SK-N-SH (cell line): Measurements from ENCODE around the gene FADS1. TPM values are rescaled to one million over a fixed set of nuclear protein-coding genes. Genes with fewer than 3 reads are reported as not detected.

Experiments
- CTCF ChIA-PET: fragments of 300-600, 350-600 bp; formaldehyde crosslinking; extraction: SDS; loops from one replicate; lab custom pipeline; 2021; lab: Yijun Ruan, JAX
- POLR2A ChIA-PET: fragments of 350-600 bp; sonication (Branson Sonifier 250); formaldehyde crosslinking; extraction: SDS; loops from one replicate; lab custom pipeline; 2020; ENCODE audit warnings: antibody characterized with exemption, inconsistent platforms; lab: Yijun Ruan, JAX
- DNase-seq: peaks from one replicate; pipeline ENCODE4 v3.0.0; 2012
- H2AFZ ChIP-seq: fragments of 200-600 bp; sonication (generic); 2 replicates; pipeline ENCODE4 v1.8.1; 2016; ENCODE audit warnings: antibody characterized with exemption, mild to moderate bottlenecking, low read depth
- H3F3A ChIP-seq: fragments of 200-600 bp; sonication (generic); replicated peaks from 2 replicates; pipeline ENCODE3; 2016; ENCODE audit warnings: antibody characterized with exemption, mild to moderate bottlenecking; ENCODE audit not compliant: insufficient read depth
- H3K27ac ChIP-seq, 2 experiments: fragments of 200-500 bp in 1 of 2; fragments of 200-600 bp in 1 of 2; sonication (Bioruptor generic) in 1 of 2; sonication (generic), shearing (Covaris generic) in 1 of 2; 2 replicates each; pipeline versions ENCODE4 v1.5.1 to v1.6.1; 2014 to 2016; ENCODE audit warnings: low read depth in 2 of 2, inconsistent platforms in 1 of 2, low read length in 1 of 2, mild to moderate bottlenecking in 1 of 2, mixed read lengths in 1 of 2
- H3K27me3 ChIP-seq: fragments of 200-600 bp; sonication (generic), shearing (Covaris generic); 2 replicates; pipeline ENCODE4 v1.6.1; 2016; ENCODE audit warnings: mixed run types; ENCODE audit not compliant: insufficient read depth
- H3K36me3 ChIP-seq, 2 experiments: fragments of 200-500 bp in 1 of 2; fragments of 200-600 bp in 1 of 2; sonication (Bioruptor generic) in 1 of 2; sonication (generic) in 1 of 2; replicated peaks in 1 of 2; 2 replicates each; pipeline versions ENCODE3 to v1.5.1; 2014 to 2016; ENCODE audit warnings: low read length in 1 of 2, mild to moderate bottlenecking in 1 of 2; ENCODE audit not compliant: insufficient read depth in 2 of 2, control insufficient read depth in 1 of 2
- H3K4me1 ChIP-seq, 2 experiments: fragments of 200-500 bp in 1 of 2; fragments of 200-600 bp in 1 of 2; sonication (Bioruptor generic) in 1 of 2; sonication (generic), shearing (Covaris generic) in 1 of 2; 2 replicates each; pipeline versions ENCODE4 v1.5.1 to v1.6.1; 2014 to 2016; ENCODE audit warnings: low read depth in 1 of 2, low read length in 1 of 2, mixed run types in 1 of 2; ENCODE audit not compliant: insufficient read depth in 2 of 2, control insufficient read depth in 1 of 2
- H3K4me2 ChIP-seq: fragments of 200-600 bp; sonication (generic), shearing (Covaris generic); 2 replicates; pipeline ENCODE4 v1.6.1; 2017; ENCODE audit warnings: mixed run types
- H3K4me3 ChIP-seq, 2 experiments: fragments of 200-500 bp in 1 of 2; fragments of 200-600 bp in 1 of 2; sonication (Bioruptor generic) in 1 of 2; sonication (generic), shearing (Covaris generic) in 1 of 2; 2 replicates each; pipeline versions ENCODE4 v1.5.1 to v1.8.1; 2014 to 2016; ENCODE audit warnings: low read depth in 2 of 2, inconsistent platforms in 1 of 2, low read length in 1 of 2, mild to moderate bottlenecking in 1 of 2, mixed read lengths in 1 of 2, moderate library complexity in 1 of 2
- H3K79me2 ChIP-seq: fragments of 200-600 bp; sonication (generic); 2 replicates; pipeline ENCODE4 v1.8.1; 2017; ENCODE audit warnings: mild to moderate bottlenecking; ENCODE audit not compliant: insufficient read depth
- H3K9ac ChIP-seq: fragments of 200-600 bp; sonication (generic); 2 replicates; pipeline ENCODE4 v1.6.1; 2017; ENCODE audit warnings: mixed run types
- H3K9me2 ChIP-seq: fragments of 200-600 bp; sonication (generic); 2 replicates; pipeline ENCODE4 v1.6.1; 2017; ENCODE audit warnings: mixed run types
- H3K9me3 ChIP-seq: fragments of 200-600 bp; sonication (generic); 2 replicates; pipeline ENCODE4 v1.6.1; 2017; ENCODE audit warnings: mixed run types, mild to moderate bottlenecking, moderate library complexity
- H4K20me1 ChIP-seq: fragments of 200-600 bp; sonication (generic); 2 replicates; pipeline ENCODE4 v1.6.1; 2017; ENCODE audit warnings: mild to moderate bottlenecking, mixed run types; ENCODE audit not compliant: insufficient read depth
- CHD2 ChIP-seq: fragments of 150-350 bp; IDR thresholded peaks from 2 replicates; pipeline ENCODE4 v1.6.1; 2018; ENCODE audit warnings: low read length; ENCODE audit not compliant: partially characterized antibody
- EZH2phosphoT487 ChIP-seq: fragments of 200-600 bp; sonication (generic); IDR thresholded peaks from 2 replicates; pipeline ENCODE4 v1.6.1; 2017; ENCODE audit warnings: low read depth, mixed run types, mild to moderate bottlenecking, antibody characterized with exemption, moderate library complexity, borderline replicate concordance
- FOXJ3 ChIP-seq: sonication (generic); formaldehyde crosslinking; IDR thresholded peaks from 2 replicates; pipeline ENCODE4 v1.5.1; 2020; ENCODE audit warnings: mild to moderate bottlenecking, missing genetic modification reagents
- GABPA ChIP-seq: IDR thresholded peaks from 2 replicates; pipeline ENCODE4 v1.4.0; 2012; ENCODE audit warnings: low read depth, mild to moderate bottlenecking
- IRF3 ChIP-seq: fragments of 150-350 bp; IDR thresholded peaks from 2 replicates; pipeline ENCODE4 v1.6.1; 2016; ENCODE audit warnings: mild to moderate bottlenecking, low read depth, low read length
- JUND ChIP-seq: IDR thresholded peaks from 2 replicates; pipeline ENCODE4 v1.4.0; 2012
- RAD21 ChIP-seq: IDR thresholded peaks from 2 replicates; pipeline ENCODE4 v1.6.1; 2012; ENCODE audit warnings: mild to moderate bottlenecking, low read length
- RCOR1 ChIP-seq: fragments of 150-350 bp; IDR thresholded peaks from 2 replicates; pipeline ENCODE4 v1.6.1; 2017; ENCODE audit warnings: antibody characterized with exemption, low read length
- SMC3 ChIP-seq: IDR thresholded peaks from 2 replicates; pipeline ENCODE4 v1.6.1; 2012; ENCODE audit warnings: low read depth, low read length, improper control_type of control experiment
- TAF1 ChIP-seq: IDR thresholded peaks from 2 replicates; pipeline ENCODE4 v1.6.1; 2012; ENCODE audit warnings: low read depth, mild to moderate bottlenecking, low read length, moderate library complexity, borderline replicate concordance
- USF1 ChIP-seq: IDR thresholded peaks from 2 replicates; pipeline ENCODE4 v1.4.0; 2012; ENCODE audit warnings: low read depth, borderline replicate concordance
- WGBS: methylation state at CpG from one replicate; pipeline ENCODE4 v1.1.6; 2017; ENCODE audit warnings: low lambda C conversion rate; 5-methylcytosine and 5-hydroxymethylcytosine counted together
- polyA plus RNA-seq, 3 experiments: library from polyadenylated mRNA; depleted of rRNA; stranded (reverse); fragments of >200 nt; gene quantifications; 2 replicates each; pipeline ENCODE4 v1.2.3, GENCODE V29; 2012
- TF ChIP-seq, protein P1 (sequence below): fragments of 200-600 bp; sonication (generic); IDR thresholded peaks from 2 replicates; pipeline ENCODE4 v1.6.1; 2017; ENCODE audit warnings: antibody characterized with exemption, mild to moderate bottlenecking, moderate library complexity
- TF ChIP-seq, protein P2 (sequence below): IDR thresholded peaks from 2 replicates; pipeline ENCODE4 v1.4.0; 2012; ENCODE audit warnings: low read depth

Gene FADS1
- polyA plus RNA-seq, 1 of the 3 experiments (the other 2 are of a cell fraction) = 20.6 TPM

- Histone ChIP-seq H3K4me1 (no peaks in the 10 kb centered on the region; a peak in 1 of 4 replicates), H3K27me3 (no peaks in the 10 kb centered on the region), H3F3A (peaks cover 17% of the 10 kb centered on the region), H3K27ac (no peak overlapping the region), H3K9me2 (no peaks in the 10 kb centered on the region), H3K36me3 (peaks cover 15 to 46% of the 10 kb centered on the region in 2 experiments), H3K9ac (no peak overlapping the region), H3K79me2 (peaks cover 42% of the 10 kb centered on the region), H4K20me1 (no peaks in the 10 kb centered on the region; the same call in 1 of the 2 replicates), H2AFZ (no peak overlapping the region), H3K4me3 (no peak overlapping the region), H3K4me2 (no peak overlapping the region), H3K9me3 (no peaks in the 10 kb centered on the region)
- no peak for DNase-seq
- TF ChIP-seq TAF1 (no peak), JUND (no peak), USF1 (no peak), IRF3 (no peak), GABPA (no peak), CHD2 (no peak), EZH2phosphoT487 (no peak), RAD21 (no peak), SMC3 (no peak), RCOR1 (no peak), FOXJ3 (CRISPR knock-in tag) (no peak)
- TF ChIP-seq, protein P1, sequence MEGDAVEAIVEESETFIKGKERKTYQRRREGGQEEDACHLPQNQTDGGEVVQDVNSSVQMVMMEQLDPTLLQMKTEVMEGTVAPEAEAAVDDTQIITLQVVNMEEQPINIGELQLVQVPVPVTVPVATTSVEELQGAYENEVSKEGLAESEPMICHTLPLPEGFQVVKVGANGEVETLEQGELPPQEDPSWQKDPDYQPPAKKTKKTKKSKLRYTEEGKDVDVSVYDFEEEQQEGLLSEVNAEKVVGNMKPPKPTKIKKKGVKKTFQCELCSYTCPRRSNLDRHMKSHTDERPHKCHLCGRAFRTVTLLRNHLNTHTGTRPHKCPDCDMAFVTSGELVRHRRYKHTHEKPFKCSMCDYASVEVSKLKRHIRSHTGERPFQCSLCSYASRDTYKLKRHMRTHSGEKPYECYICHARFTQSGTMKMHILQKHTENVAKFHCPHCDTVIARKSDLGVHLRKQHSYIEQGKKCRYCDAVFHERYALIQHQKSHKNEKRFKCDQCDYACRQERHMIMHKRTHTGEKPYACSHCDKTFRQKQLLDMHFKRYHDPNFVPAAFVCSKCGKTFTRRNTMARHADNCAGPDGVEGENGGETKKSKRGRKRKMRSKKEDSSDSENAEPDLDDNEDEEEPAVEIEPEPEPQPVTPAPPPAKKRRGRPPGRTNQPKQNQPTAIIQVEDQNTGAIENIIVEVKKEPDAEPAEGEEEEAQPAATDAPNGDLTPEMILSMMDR = no peak
- TF ChIP-seq, protein P2, sequence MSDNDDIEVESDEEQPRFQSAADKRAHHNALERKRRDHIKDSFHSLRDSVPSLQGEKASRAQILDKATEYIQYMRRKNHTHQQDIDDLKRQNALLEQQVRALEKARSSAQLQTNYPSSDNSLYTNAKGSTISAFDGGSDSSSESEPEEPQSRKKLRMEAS = no peak
- ChIA-PET POLR2A (interaction anchor here (1.8 kb wide), 1 partner anchor 9 kb away, joined by 7 read pairs; the partner anchor contains the start of gene TMEM258), CTCF (interaction anchor here (1.1 to 7.3 kb wide), 11 partner anchors 12 to 307 kb away, joined by 3 to 92 read pairs (median 5); no protein-coding TSS in a partner anchor)
- WGBS = 87% methylated on average over 3 of the region's 3 CpGs
These were observed 16.2 kb downstream of the FADS1 start for GRCh38 chr11:61800331-61801281.
